Measurements from ENCODE around the gene LRRC14B.

- TF ChIP-seq CTCF (IDR thresholded peaks at IDR 0.05) (no peak), EZH2phosphoT487 (IDR thresholded peaks at IDR 0.05) (no peak), EZH2 (IDR thresholded peaks at IDR 0.05) (no peak)
Observed at GRCh38 chr5:206406-206805, 15.1 kb downstream of the LRRC14B start.

Measured in neural progenitor cell (in vitro differentiated cells).